Measurements from ENCODE around the gene FARSA. TPM values are rescaled to one million over a fixed set of nuclear protein-coding genes. Genes with fewer than 3 reads are reported as not detected.
A peak's percentile ranks its signal among the peaks of the same experiment; 100 is the strongest.

Gene FARSA
- total and polyA plus RNA-seq, 2 donors (not counting 1 experiment from before 2014, with no cell fraction given): 26.4 to 50.1 TPM

DNA sequence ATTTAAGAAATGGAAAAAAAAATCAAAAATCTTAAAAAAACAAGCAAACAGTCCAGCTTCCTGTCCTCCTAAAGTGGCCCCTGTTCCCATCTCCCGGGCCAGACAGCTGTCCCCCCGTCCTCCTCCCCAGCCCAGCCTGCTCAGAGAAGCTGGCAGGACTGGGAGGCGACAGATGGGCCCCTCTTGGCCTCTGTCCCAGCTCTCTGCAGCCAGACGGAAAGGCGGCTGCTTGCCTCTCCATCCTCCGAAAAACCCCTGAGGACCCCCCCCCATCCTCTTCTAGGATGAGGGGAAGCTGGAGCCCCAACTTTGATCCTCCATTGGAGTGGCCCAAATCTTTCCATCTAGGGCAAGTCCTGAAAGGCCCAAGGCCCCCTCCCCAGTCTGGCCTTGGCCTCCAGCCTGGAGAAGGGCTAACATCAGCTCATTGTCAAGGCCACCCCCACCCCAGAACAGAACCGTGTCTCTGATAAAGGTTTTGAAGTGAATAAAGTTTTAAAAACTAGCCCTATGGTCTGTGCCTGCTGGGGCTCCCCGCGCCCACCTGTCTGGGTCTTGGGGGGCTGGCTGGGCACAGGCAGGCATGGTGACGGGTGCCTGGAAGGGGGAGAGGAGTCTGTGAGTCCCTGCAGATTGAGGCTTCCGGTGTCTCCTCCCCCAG is 19.8 kb upstream of the FARSA start:
- DNase-seq (no peak), ATAC-seq (ENCODE audit: low read depth) (no peak)
- Mint-ChIP-seq H3K27me3 (no peaks in the 10 kb centered on the region), H3K4me1 (peaks cover 31% of the 10 kb centered on the region), H3K9me3 (ENCODE audit: insufficient read depth) (no peaks in the 10 kb centered on the region), H3K27ac (no peak overlapping the region), H3K4me3 (no peak overlapping the region)
- WGBS (ENCODE audit: insufficient coverage): 80% methylated on average over 5 of the region's 11 CpGs
- peaks cover 37% of the 10 kb centered on the region for H4K20me1 ChIP-seq (ENCODE audit: control insufficient read depth, insufficient read depth, low read length, poor library complexity, severe bottlenecking)
- peaks cover 21 to 36% of the 10 kb centered on the region in 2 donors for H3K4me1 ChIP-seq (ENCODE audit: control insufficient read depth in 2 of 2, insufficient read depth in 2 of 2, low read length in 2 of 2)
- H3K4me3 ChIP-seq (ENCODE audit: control extremely low read depth in 1 of 5, extremely low read depth in 1 of 5, insufficient read depth in 1 of 5, low read depth in 2 of 5, low read length in 4 of 5): no peak overlapping the region
- ChIA-PET POLR2A (interaction anchor here (0.5 kb wide), 1 partner anchor 312 kb away, joined by 3 read pairs; no protein-coding TSS in a partner anchor), CTCF (interaction anchor here (0.6 to 1.6 kb wide), 4 partner anchors 13 to 180 kb away, joined by 3 to 5 read pairs (median 4); no protein-coding TSS in a partner anchor)
- H3K9ac ChIP-seq (ENCODE audit: low read length): no peak overlapping the region
- H3K36me3 ChIP-seq (replicated peaks in 1 of 2; ENCODE audit: control extremely low read depth in 1 of 2, control insufficient read depth in 1 of 2, extremely low read depth in 1 of 2, insufficient read depth in 2 of 2, low read length in 1 of 2): peaks cover 5 to 58% of the 10 kb centered on the region in 2 experiments
- H3K4me2 ChIP-seq (replicated peaks; ENCODE audit: low read depth, low read length, poor library complexity, severe bottlenecking): no peak overlapping the region
- no peaks in the 10 kb centered on the region for H3K9me3 ChIP-seq (ENCODE audit: control extremely low read depth in 1 of 3, control insufficient read depth in 2 of 3, insufficient read depth in 1 of 3, low read length in 2 of 3)
- TF ChIP-seq, protein P1, sequence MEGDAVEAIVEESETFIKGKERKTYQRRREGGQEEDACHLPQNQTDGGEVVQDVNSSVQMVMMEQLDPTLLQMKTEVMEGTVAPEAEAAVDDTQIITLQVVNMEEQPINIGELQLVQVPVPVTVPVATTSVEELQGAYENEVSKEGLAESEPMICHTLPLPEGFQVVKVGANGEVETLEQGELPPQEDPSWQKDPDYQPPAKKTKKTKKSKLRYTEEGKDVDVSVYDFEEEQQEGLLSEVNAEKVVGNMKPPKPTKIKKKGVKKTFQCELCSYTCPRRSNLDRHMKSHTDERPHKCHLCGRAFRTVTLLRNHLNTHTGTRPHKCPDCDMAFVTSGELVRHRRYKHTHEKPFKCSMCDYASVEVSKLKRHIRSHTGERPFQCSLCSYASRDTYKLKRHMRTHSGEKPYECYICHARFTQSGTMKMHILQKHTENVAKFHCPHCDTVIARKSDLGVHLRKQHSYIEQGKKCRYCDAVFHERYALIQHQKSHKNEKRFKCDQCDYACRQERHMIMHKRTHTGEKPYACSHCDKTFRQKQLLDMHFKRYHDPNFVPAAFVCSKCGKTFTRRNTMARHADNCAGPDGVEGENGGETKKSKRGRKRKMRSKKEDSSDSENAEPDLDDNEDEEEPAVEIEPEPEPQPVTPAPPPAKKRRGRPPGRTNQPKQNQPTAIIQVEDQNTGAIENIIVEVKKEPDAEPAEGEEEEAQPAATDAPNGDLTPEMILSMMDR (IDR thresholded peaks at IDR 0.05): no peak
- TF ChIP-seq EZH2 (IDR thresholded peaks at IDR 0.05; ENCODE audit: borderline replicate concordance, insufficient read depth, low read depth, low read length, poor library complexity, severe bottlenecking): no peak
- H3K27me3 ChIP-seq (replicated peaks in 1 of 4; ENCODE audit: control extremely low read depth in 1 of 4, control insufficient read depth in 3 of 4, insufficient read depth in 4 of 4, low read length in 3 of 4): no peaks in the 10 kb centered on the region
- H3K27ac ChIP-seq (ENCODE audit: low read length in 2 of 2): peak overlapping the region in 1 of 2 donors; percentile 90
- H2AFZ ChIP-seq (ENCODE audit: insufficient read depth, low read depth, low read length, poor library complexity, severe bottlenecking): no peak overlapping the region
- intact Hi-C loops (cut with micrococcal nuclease): no loop called here
- H3K79me2 ChIP-seq (ENCODE audit: control insufficient read depth, insufficient read depth, low read length): peaks cover 4% of the 10 kb centered on the region

DNA sequence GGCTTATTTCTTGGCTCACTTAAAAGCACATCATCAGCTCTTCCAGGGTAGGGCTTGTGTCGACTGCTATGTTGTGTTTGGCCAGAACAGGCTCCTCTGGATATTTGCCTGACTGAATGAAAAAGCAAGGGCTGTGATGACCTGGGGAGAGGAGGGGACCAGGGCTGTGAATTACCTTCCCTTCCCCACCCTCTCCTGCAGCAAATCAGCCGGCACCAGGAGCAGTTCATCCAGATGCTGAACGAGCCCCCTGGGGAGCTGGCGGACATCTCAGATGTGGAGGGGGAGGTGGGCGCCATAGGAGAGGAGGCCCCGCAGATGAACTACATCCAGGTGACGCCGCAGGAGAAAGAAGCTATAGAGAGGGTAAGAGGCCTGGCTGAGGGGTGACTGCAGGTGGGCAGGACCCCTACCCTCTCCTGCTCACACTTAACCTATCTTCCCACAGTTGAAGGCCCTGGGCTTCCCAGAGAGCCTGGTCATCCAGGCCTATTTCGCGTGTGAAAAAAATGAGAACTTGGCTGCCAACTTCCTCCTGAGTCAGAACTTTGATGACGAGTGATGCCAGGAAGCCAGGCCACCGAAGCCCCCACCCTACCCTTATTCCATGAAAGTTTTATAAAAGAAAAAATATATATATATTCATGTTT is 19.1 kb upstream of the FARSA start:
- H3K9ac ChIP-seq (ENCODE audit: low read length): no peak overlapping the region
- peaks cover 5 to 64% of the 10 kb centered on the region in 2 experiments for H3K36me3 ChIP-seq (replicated peaks in 1 of 2; ENCODE audit: control extremely low read depth in 1 of 2, control insufficient read depth in 1 of 2, extremely low read depth in 1 of 2, insufficient read depth in 2 of 2, low read length in 1 of 2)
- POLR2A ChIA-PET: no interaction called here

More for the DNA sequence above, 19.1 kb upstream of the FARSA start:
- CTCF ChIA-PET: interaction anchor here (0.6 to 1.6 kb wide), 5 partner anchors 13 to 187 kb away, joined by 3 to 5 read pairs (median 3); no protein-coding TSS in a partner anchor
- Histone ChIP-seq H3K27me3 (replicated peaks in 1 of 4; ENCODE audit: control extremely low read depth in 1 of 4, control insufficient read depth in 3 of 4, insufficient read depth in 4 of 4, low read length in 3 of 4) (no peaks in the 10 kb centered on the region), H3K9me3 (ENCODE audit: control extremely low read depth in 1 of 3, control insufficient read depth in 2 of 3, insufficient read depth in 1 of 3, low read length in 2 of 3) (no peaks in the 10 kb centered on the region), H3K4me3 (ENCODE audit: control extremely low read depth in 1 of 5, extremely low read depth in 1 of 5, insufficient read depth in 1 of 5, low read depth in 2 of 5, low read length in 4 of 5) (no peak overlapping the region), H3K79me2 (ENCODE audit: control insufficient read depth, insufficient read depth, low read length) (peaks cover 11% of the 10 kb centered on the region), H3K4me2 (replicated peaks; ENCODE audit: low read depth, low read length, poor library complexity, severe bottlenecking) (no peak overlapping the region), H2AFZ (ENCODE audit: insufficient read depth, low read depth, low read length, poor library complexity, severe bottlenecking) (no peak overlapping the region), H3K4me1 (ENCODE audit: control insufficient read depth in 2 of 2, insufficient read depth in 2 of 2, low read length in 2 of 2) (peaks cover 21 to 33% of the 10 kb centered on the region in 2 donors), H3K27ac (ENCODE audit: low read length in 2 of 2) (no peak overlapping the region), H4K20me1 (ENCODE audit: control insufficient read depth, insufficient read depth, low read length, poor library complexity, severe bottlenecking) (peaks cover 37% of the 10 kb centered on the region)
- H3K4me1 Mint-ChIP-seq: peaks cover 33% of the 10 kb centered on the region
- WGBS (ENCODE audit: insufficient coverage): 76% methylated on average over 5 of the region's 12 CpGs
- no peak overlapping the region for H3K27ac Mint-ChIP-seq
- ATAC-seq (ENCODE audit: low read depth) (no peak), DNase-seq (no peak)
- TF ChIP-seq, protein P1 (IDR thresholded peaks at IDR 0.05): no peak
- TF ChIP-seq EZH2 (IDR thresholded peaks at IDR 0.05; ENCODE audit: borderline replicate concordance, insufficient read depth, low read depth, low read length, poor library complexity, severe bottlenecking): no peak
- H3K4me3 Mint-ChIP-seq: no peak overlapping the region
- H3K27me3 Mint-ChIP-seq: no peaks in the 10 kb centered on the region
- intact Hi-C loops (cut with micrococcal nuclease): no loop called here
- H3K9me3 Mint-ChIP-seq (ENCODE audit: insufficient read depth): no peaks in the 10 kb centered on the region

All from B cell (primary cell).